ENCODE measurements around the gene CDC25A.

DNA sequence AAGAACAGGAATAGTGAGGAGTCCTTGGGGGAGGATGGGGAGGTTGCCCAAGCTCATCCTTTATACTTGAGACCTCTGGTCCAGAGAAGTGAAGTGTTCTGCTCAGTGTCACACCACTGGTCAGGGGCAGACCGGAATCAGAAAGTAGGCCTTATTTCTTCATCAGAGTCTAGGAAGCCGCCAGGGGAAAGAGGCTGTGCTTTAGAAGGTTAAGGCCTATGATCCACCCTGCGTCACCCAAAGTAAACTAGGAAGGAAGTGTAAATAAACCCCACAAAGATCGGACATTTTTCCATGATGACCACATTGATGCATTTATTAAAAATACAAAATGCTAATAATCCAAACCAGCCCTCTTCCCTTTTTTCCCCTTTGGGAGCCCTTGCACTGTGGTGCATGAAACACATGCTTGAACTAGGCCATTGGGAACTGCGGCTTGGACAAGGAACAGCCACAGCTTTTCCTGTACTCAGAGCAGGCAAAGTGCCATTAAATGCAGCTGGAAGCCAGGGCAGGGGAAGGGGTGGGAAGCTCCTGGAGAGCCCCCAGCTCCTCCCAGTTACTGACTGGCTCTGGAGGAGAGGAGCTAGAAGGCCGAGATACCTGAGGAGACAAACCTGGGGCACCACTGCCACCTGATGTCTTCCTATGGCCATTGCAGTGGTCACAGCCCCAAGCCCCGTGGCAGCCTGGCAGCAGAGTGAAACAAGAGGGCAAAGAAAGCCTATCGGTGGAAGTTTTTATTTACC lies 37.0 kb downstream of the CDC25A start:
- TF ChIP-seq POLR2A (IDR thresholded peaks at IDR 0.05; ENCODE audit: low read depth, low read length) (no peak), POLR2AphosphoS5 (IDR thresholded peaks at IDR 0.05; ENCODE audit: low read depth, low read length) (no peak), TAF1 (IDR thresholded peaks at IDR 0.05; ENCODE audit: borderline replicate concordance, low read depth, low read length) (no peak)

All from GM12892 (cell line).